Measurements from ENCODE around the gene VWA3A.
"Not testable (repeated sequence)": the region's sequence is repeated elsewhere in the genome, so short reads cannot be mapped to it uniquely, and the experiment has no call there.

The VWA3A gene

GRCh38 chr16:22188267-22188594 is 95.9 kb downstream of the VWA3A start:
- DNase-seq = no peak

GRCh38 chr16:22188595-22189442 is 96.5 kb downstream of the VWA3A start:
- DNase-seq = peak; percentile 76

GRCh38 chr16:22189473-22190080 is 97.2 kb downstream of the VWA3A start:
- peak; percentile 36 for DNase-seq

- DNase-seq = peak; percentile 99
Observed at GRCh38 chr16:22190081-22190775, 97.9 kb downstream of the VWA3A start.

GRCh38 chr16:22190776-22191531 is 98.6 kb downstream of the VWA3A start:
- DNase-seq = peak; percentile 97

GRCh38 chr16:22191532-22192260 is 99.4 kb downstream of the VWA3A start:
- DNase-seq = no peak

- DNase-seq = no peak
Observed at GRCh38 chr16:22192261-22193062, 100.1 kb downstream of the VWA3A start.

GRCh38 chr16:22193063-22193411 is 100.7 kb downstream of the VWA3A start:
- no peak for DNase-seq

GRCh38 chr16:22194707-22195444 is 102.5 kb downstream of the VWA3A start:
- DNase-seq = no peak

GRCh38 chr16:22195445-22195694 is 103.0 kb downstream of the VWA3A start:
- DNase-seq = no peak

- peak; percentile 87 for DNase-seq
Observed at GRCh38 chr16:22195695-22196558, 103.6 kb downstream of the VWA3A start.

- DNase-seq = not testable (repeated sequence)
Observed at GRCh38 chr16:22196559-22197168, 104.3 kb downstream of the VWA3A start.

GRCh38 chr16:22198547-22199293 is 106.4 kb downstream of the VWA3A start:
- no peak for DNase-seq

- no peak for DNase-seq
Observed at GRCh38 chr16:22202261-22202637, 109.9 kb downstream of the VWA3A start.

GRCh38 chr16:22203091-22203490 is 110.8 kb downstream of the VWA3A start:
- DNase-seq = no peak

GRCh38 chr16:22204091-22204655 is 111.8 kb downstream of the VWA3A start:
- no peak for DNase-seq

- no peak for DNase-seq
Observed at GRCh38 chr16:22205577-22206012, 113.3 kb downstream of the VWA3A start.

- DNase-seq = peak; percentile 86
Observed at GRCh38 chr16:22206013-22206841, 113.9 kb downstream of the VWA3A start, which contains the start of gene EEF2K. Gene EEF2K, plus strand, starts transcription at chr16:22206278. Its CDS starts 19,452 bp downstream, at chr16:22225730.
